ENCODE results near the gene TMEM86A.

DNA sequence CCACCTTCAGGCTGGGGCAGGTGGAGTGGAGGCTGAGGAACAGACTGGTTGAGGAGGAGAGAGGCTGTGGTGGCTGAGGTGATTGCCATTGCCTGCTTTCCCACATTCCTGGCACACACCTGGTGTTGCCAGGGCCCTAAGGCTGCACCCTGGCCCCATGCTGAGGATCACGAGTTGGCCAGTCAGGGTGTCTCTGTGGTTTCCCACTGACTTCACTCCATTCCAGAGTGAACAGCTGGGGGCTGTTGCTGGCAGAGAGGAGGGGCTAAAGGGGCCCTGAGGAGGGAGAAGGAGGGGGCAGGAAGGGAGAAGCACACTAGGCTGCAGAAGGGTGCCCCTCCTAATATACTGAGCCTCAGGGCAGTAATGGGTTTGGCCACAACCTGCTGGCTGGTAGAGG lies 1.8 kb downstream of the TMEM86A start:
- TF ChIP-seq, protein P1, sequence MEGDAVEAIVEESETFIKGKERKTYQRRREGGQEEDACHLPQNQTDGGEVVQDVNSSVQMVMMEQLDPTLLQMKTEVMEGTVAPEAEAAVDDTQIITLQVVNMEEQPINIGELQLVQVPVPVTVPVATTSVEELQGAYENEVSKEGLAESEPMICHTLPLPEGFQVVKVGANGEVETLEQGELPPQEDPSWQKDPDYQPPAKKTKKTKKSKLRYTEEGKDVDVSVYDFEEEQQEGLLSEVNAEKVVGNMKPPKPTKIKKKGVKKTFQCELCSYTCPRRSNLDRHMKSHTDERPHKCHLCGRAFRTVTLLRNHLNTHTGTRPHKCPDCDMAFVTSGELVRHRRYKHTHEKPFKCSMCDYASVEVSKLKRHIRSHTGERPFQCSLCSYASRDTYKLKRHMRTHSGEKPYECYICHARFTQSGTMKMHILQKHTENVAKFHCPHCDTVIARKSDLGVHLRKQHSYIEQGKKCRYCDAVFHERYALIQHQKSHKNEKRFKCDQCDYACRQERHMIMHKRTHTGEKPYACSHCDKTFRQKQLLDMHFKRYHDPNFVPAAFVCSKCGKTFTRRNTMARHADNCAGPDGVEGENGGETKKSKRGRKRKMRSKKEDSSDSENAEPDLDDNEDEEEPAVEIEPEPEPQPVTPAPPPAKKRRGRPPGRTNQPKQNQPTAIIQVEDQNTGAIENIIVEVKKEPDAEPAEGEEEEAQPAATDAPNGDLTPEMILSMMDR (IDR thresholded peaks at IDR 0.05; ENCODE audit: insufficient read depth, low read length, poor library complexity, severe bottlenecking), result no peak
- TF ChIP-seq EZH2phosphoT487 (conservative IDR thresholded peaks at IDR 0.05; ENCODE audit: low read length), result no peak
